GM10847 (cell line): Measurements from ENCODE around the gene SLC2A4RG.

Experiments
- POLR2A ChIP-seq: IDR thresholded peaks from 2 replicates; pipeline ENCODE4 v1.6.1; 2011; ENCODE audit not compliant: insufficient read length; ENCODE audit errors: extremely low read depth

The SLC2A4RG gene

GRCh38 chr20:63742381-63743024 lies 2.9 kb downstream of the SLC2A4RG start:
- no peak for TF ChIP-seq POLR2A

DNA sequence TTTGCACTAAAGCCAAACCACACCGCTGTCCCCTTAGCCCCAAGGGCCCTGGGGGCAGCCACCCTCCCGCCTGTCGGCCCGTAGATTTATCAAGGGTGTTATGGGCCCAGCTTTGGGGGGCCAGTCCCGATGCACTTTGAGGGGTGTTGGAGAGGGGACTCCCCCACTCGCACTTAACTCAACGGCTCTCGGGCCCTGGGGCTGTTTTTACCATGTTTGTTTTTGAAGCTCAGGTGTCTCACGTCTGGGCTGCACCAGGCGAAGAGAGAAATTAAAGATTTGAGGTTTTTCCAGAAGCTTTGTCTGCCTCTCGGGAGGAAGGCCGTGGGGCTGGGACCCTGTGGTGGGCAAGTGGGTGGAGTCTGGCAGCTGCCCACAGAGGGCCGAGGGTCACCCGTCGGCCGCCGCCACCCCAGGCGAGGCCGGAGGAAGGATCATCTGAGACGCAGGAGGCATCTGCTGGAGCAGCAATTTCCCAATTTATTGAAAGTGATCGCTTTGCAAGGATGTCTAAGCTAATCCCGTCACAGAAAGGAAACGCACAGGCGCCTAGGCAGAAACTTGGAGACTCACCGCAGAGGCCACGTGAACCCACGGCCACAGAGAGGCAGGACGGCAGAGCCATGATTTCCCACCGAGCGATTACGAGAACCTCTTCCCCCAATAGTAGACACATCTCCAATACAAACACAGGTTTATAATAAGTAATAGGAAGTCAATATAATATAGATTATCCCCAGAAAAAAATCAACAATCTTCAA lies 3.8 kb downstream of the SLC2A4RG start:
- TF ChIP-seq POLR2A, result no peak

DNA sequence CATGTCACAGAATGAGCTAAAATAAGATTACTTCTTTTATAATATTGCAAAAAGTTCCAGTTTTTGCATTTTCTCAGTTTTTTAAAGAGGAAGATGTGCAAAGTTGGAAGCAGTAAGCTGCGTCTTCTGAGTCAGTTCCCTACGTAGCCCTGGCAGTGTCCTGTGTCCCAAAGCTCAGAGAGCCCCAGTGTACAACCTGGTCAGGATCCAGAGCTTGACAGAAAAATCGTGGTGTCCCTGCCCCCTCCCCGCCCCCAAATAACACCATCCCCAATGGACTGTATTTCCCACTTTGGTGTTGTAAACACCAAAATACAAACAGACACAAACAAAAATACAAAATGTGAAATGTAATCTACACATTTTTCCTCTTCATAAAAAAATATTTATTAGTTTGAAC lies 4.6 kb downstream of the SLC2A4RG start:
- TF ChIP-seq POLR2A, result no peak

- no peak for TF ChIP-seq POLR2A
Measured at GRCh38 chr20:63744574-63745423, 5.2 kb downstream of the SLC2A4RG start.

- no peak for TF ChIP-seq POLR2A
Measured at GRCh38 chr20:63745424-63745805, 5.8 kb downstream of the SLC2A4RG start.

DNA sequence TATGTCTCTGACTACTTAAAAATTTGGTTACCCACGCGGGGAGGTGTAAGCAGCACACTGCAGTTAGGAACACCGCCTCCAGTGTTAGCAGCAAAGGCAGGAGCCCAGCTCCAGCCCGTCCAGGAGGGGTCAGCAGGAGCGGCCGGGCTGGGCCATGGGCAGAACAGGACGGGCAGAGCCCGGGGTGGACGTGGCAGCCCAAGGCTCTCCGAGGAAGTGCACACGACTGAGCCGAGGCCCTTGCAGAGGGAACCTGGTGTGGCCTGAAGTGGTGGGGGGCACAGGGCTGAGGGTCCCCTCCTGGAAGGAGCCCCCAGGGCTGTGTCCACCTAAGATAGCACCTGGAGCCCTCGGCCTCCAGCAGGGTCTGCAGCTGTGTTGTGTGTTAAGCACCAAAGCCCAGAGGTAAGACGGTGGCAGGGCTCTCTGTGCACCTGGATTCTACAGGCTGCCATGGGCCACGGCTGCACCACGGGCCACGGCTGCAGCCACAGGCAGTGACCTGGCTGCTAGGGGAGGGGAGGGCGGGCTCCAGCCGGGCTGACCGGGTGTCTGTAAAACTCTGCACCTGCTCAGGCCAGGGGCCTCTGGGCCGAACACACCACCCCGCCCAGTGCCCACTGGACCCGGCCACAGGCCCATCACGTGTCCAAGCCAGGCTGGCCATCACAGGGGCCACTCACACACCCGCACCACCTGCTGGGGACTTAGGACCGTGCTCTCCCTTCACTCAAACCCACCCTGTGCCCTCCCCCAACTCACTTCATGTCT lies 6.6 kb downstream of the SLC2A4RG start:
- no peak for TF ChIP-seq POLR2A

- TF ChIP-seq POLR2A, result no peak
Measured at GRCh38 chr20:63746751-63747315, 7.3 kb downstream of the SLC2A4RG start.

DNA sequence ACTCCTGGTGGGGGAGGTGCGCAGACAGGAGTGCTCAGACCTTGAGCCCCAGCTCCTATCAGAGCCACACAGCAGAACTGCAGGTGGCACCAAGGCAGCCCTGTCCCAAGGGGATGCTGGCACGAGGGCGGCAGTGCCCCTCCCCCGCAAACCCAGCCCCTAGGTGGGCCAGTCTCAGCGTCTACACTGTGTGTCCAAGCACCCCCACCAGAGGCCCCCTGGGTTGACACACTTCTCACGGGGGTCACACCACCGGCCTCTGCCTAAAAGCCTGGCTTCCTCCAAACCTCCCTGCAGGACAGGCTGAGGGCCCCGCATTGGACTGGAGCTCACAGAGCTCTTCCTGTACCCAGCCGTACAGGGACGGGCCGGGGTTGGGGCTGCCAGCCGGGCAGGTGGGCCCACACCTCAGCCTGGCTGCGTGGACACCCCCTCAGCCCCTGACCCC lies 8.1 kb downstream of the SLC2A4RG start:
- no peak for TF ChIP-seq POLR2A

GRCh38 chr20:63748070-63748933 lies 8.7 kb downstream of the SLC2A4RG start:
- TF ChIP-seq POLR2A, result no peak

- no peak for TF ChIP-seq POLR2A
Measured at GRCh38 chr20:63748934-63749270, 9.3 kb downstream of the SLC2A4RG start.

DNA sequence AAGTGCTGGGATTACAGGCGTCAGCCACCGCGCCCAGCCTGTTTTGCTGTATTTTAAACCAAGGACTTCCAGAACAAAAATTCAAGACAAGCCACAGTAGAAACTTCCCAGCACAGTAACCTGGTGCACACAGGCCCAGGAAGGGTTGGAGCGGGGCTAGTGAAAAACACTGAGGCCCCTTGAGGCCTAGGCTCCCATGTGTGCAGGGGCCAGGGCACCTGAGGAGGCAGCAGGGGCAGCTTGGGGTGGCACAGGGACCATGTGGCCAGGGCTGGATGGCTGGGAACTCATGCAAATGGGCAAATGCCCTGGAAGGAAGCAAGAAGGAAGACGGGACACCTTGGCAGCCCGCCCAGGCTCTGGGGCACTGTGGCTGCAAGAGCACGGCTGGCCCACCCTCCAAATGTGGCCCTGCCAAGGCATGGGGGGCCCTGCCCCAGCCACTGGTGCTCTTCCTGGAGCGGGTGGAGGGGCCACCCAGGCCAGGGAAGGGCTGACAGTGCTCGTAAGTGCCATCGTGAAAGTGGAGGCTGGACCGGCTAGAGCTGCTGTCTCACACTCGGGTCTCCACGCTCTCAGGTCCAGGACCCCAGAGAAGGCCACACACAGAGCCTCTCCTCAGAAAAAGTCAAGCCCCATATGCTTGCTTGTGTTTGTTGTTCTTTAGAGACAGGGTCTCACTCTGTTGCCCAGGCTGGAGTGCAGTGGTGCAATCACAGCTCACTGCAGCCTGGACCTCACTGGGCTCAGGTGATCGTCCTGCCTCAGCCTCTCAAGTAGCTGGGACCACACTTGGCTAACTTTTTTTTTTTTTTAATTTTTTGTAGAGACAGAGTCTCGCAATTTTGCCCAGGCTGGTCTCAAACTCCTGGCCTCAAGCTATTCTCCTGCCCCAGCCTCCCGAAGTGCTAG lies 10.3 kb downstream of the SLC2A4RG start:
- no peak for TF ChIP-seq POLR2A

DNA sequence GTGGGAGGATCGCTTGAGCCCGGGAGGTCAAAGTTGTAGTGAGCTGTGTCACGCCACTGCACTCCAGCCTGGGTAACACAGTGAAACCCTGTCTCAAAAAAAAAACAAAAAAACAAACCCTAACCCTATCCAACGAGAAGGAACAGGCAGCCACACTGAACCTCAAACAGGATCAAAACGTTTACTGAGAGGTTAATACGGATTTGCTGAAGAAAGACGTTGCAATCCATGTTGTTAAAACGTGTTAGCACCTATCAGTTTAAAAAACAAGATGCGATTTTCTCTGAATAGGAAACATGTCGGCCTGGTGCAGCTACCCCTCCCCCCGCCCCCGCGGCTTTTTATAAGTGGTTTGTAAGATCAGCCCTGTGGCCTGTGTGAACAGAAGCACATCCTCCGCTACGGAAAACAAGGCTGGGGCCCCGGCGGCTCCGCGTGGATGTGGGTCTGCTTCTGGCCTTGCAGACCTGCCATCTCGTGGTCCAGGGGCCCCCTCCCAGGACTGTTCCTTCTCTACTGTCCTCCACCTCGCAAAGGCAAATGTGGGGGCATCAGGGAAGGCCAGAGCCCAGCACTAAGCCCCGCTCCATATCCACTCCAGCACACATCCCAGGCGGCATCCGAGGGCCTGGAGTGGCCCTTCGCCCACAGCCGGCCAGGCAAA lies 11.4 kb downstream of the SLC2A4RG start:
- TF ChIP-seq POLR2A, result no peak
